HUES48 (cell line): Measurements from ENCODE around the gene ARHGAP23.
A peak's percentile ranks its signal among the peaks of the same experiment; 100 is the strongest.

Experiments
- H3K27ac ChIP-seq: one replicate; pipeline ENCODE4 v1.7.0; 2013; ENCODE audit warnings: low read depth, low read length, inconsistent platforms
- H3K27me3 ChIP-seq: 2 replicates; pipeline ENCODE4 v1.6.1; 2013; ENCODE audit warnings: mild to moderate bottlenecking, low read length; ENCODE audit not compliant: control insufficient read depth, insufficient read depth
- H3K36me3 ChIP-seq: 2 replicates; pipeline ENCODE4 v1.6.1; 2013; ENCODE audit warnings: low read length; ENCODE audit not compliant: control insufficient read depth, insufficient read depth
- H3K4me1 ChIP-seq: 2 replicates; pipeline ENCODE4 v1.6.1; 2013; ENCODE audit warnings: mild to moderate bottlenecking, low read length; ENCODE audit not compliant: control insufficient read depth, insufficient read depth
- H3K4me3 ChIP-seq: 2 replicates; pipeline ENCODE4 v1.5.1; 2013; ENCODE audit warnings: mild to moderate bottlenecking, low read depth, low read length
- H3K9ac ChIP-seq: 2 replicates; pipeline ENCODE4 v1.6.1; 2013; ENCODE audit warnings: mild to moderate bottlenecking, low read depth, low read length, moderate library complexity
- H3K9me3 ChIP-seq: 2 replicates; pipeline ENCODE4 v1.6.1; 2013; ENCODE audit warnings: low read length; ENCODE audit not compliant: control insufficient read depth, insufficient read depth

Gene ARHGAP23

GRCh38 chr17:38421871-38422827 lies 6.1 kb upstream of the ARHGAP23 start:
- Histone ChIP-seq H3K27me3 (peaks cover 29% of the 10 kb centered on the region), H3K4me1 (peaks cover 64% of the 10 kb centered on the region), H3K9ac (no peak overlapping the region), H3K4me3 (no peak overlapping the region), H3K36me3 (no peaks in the 10 kb centered on the region), H3K9me3 (no peaks in the 10 kb centered on the region), H3K27ac (peak overlapping the region; percentile 7)

GRCh38 chr17:38424297-38424972 lies 3.8 kb upstream of the ARHGAP23 start:
- Histone ChIP-seq H3K9ac (no peak overlapping the region), H3K4me1 (peaks cover 69% of the 10 kb centered on the region), H3K4me3 (no peak overlapping the region)

GRCh38 chr17:38425031-38425430 lies 3.2 kb upstream of the ARHGAP23 start:
- H3K4me1 ChIP-seq: peaks cover 70% of the 10 kb centered on the region
- H3K27me3 ChIP-seq: peaks cover 6% of the 10 kb centered on the region
- H3K4me3 ChIP-seq: no peak overlapping the region
- H3K9ac ChIP-seq: no peak overlapping the region
- no peaks in the 10 kb centered on the region for H3K36me3 ChIP-seq
- H3K9me3 ChIP-seq: no peaks in the 10 kb centered on the region
- no peak overlapping the region for H3K27ac ChIP-seq

More at GRCh38 chr17:38424297-38424972, 3.8 kb upstream of the ARHGAP23 start:
- H3K27ac ChIP-seq: no peak overlapping the region
- H3K36me3 ChIP-seq: no peaks in the 10 kb centered on the region
- peaks cover 12% of the 10 kb centered on the region for H3K27me3 ChIP-seq
- no peaks in the 10 kb centered on the region for H3K9me3 ChIP-seq

GRCh38 chr17:38425744-38426143 lies 2.5 kb upstream of the ARHGAP23 start:
- Histone ChIP-seq H3K9ac (no peak overlapping the region), H3K36me3 (no peaks in the 10 kb centered on the region), H3K4me3 (no peak overlapping the region), H3K27ac (peak overlapping the region; percentile 31), H3K4me1 (peaks cover 68% of the 10 kb centered on the region), H3K9me3 (no peaks in the 10 kb centered on the region), H3K27me3 (peaks cover 5% of the 10 kb centered on the region)

GRCh38 chr17:38426441-38426840 lies 1.8 kb upstream of the ARHGAP23 start:
- Histone ChIP-seq H3K36me3 (no peaks in the 10 kb centered on the region), H3K27ac (no peak overlapping the region), H3K4me1 (peaks cover 61% of the 10 kb centered on the region), H3K9ac (no peak overlapping the region), H3K9me3 (no peaks in the 10 kb centered on the region), H3K27me3 (peaks cover 2% of the 10 kb centered on the region), H3K4me3 (no peak overlapping the region)

GRCh38 chr17:38427160-38427949 lies 909 bp upstream of the ARHGAP23 start:
- no peak overlapping the region for H3K9ac ChIP-seq
- H3K36me3 ChIP-seq: no peaks in the 10 kb centered on the region
- no peaks in the 10 kb centered on the region for H3K9me3 ChIP-seq
- peak overlapping the region; percentile 54 for H3K4me3 ChIP-seq
- H3K27ac ChIP-seq: no peak overlapping the region
- H3K4me1 ChIP-seq: peaks cover 52% of the 10 kb centered on the region
- no peaks in the 10 kb centered on the region for H3K27me3 ChIP-seq

GRCh38 chr17:38428643-38429371 lies 543 bp downstream of the ARHGAP23 start:
- no peaks in the 10 kb centered on the region for H3K36me3 ChIP-seq
- peak overlapping the region; percentile 78 for H3K4me3 ChIP-seq
- H3K27ac ChIP-seq: peak overlapping the region; percentile 71
- no peaks in the 10 kb centered on the region for H3K9me3 ChIP-seq
- no peaks in the 10 kb centered on the region for H3K27me3 ChIP-seq
- peaks cover 45% of the 10 kb centered on the region for H3K4me1 ChIP-seq
- no peak overlapping the region; the same call in 1 of the 2 replicates for H3K9ac ChIP-seq

- Histone ChIP-seq H3K9ac (no peak overlapping the region), H3K36me3 (no peaks in the 10 kb centered on the region), H3K27ac (peak overlapping the region; percentile 71), H3K4me3 (peak overlapping the region; percentile 78), H3K9me3 (no peaks in the 10 kb centered on the region), H3K27me3 (no peaks in the 10 kb centered on the region), H3K4me1 (peaks cover 39% of the 10 kb centered on the region)
Observed at GRCh38 chr17:38429476-38430100, 1.3 kb downstream of the ARHGAP23 start.

GRCh38 chr17:38430316-38430715 lies 2.1 kb downstream of the ARHGAP23 start:
- no peaks in the 10 kb centered on the region for H3K9me3 ChIP-seq
- no peak overlapping the region for H3K4me3 ChIP-seq
- no peaks in the 10 kb centered on the region for H3K27me3 ChIP-seq
- H3K9ac ChIP-seq: no peak overlapping the region
- H3K36me3 ChIP-seq: no peaks in the 10 kb centered on the region
- no peak overlapping the region for H3K27ac ChIP-seq
- H3K4me1 ChIP-seq: peaks cover 37% of the 10 kb centered on the region

GRCh38 chr17:38430822-38431221 lies 2.6 kb downstream of the ARHGAP23 start:
- Histone ChIP-seq H3K36me3 (no peaks in the 10 kb centered on the region), H3K27me3 (no peaks in the 10 kb centered on the region), H3K4me1 (peaks cover 32% of the 10 kb centered on the region), H3K4me3 (no peak overlapping the region), H3K9ac (no peak overlapping the region), H3K27ac (no peak overlapping the region), H3K9me3 (no peaks in the 10 kb centered on the region)
